H1 (cell line): Measurements from ENCODE around the gene P4HA1. TPM values are rescaled to one million over a fixed set of nuclear protein-coding genes. Genes with fewer than 3 reads are reported as not detected.

Source experiments
- CTCF ChIA-PET: fragments of 300-600 bp; sonication (Branson Sonifier 250); formaldehyde crosslinking; loops from one replicate; lab custom pipeline; 2021; ENCODE audit not compliant: partially characterized antibody; lab: Charles Lee
- POLR2A ChIA-PET: fragments of 300-600 bp; sonication (Branson Sonifier 250); formaldehyde crosslinking; loops from one replicate; lab custom pipeline; 2021; ENCODE audit warnings: inconsistent platforms; ENCODE audit not compliant: partially characterized antibody; lab: Charles Lee
- DNase-seq, 2 experiments: peaks; one replicate each; pipeline versions ENCODE4 v3.0.0 to v3.0.0-alpha.2; 2010 to 2022; ENCODE audit warnings: low spot score in 2 of 2, low read depth in 1 of 2, mixed read lengths in 1 of 2
- FAIRE-seq: peaks from 2 replicates; lab custom pipeline; 2011; peaks lifted over from hg19 to GRCh38; lab: Jason Lieb, UNC
- H2AFZ ChIP-seq: 2 replicates; pipeline ENCODE4 v1.8.1; 2012; ENCODE audit warnings: low read length, inconsistent platforms
- H2AK5ac ChIP-seq: 2 replicates; pipeline ENCODE4 v1.6.1; 2013; ENCODE audit warnings: low read depth, low read length
- H2BK120ac ChIP-seq: replicated peaks from 2 replicates; pipeline ENCODE3; 2013; ENCODE audit warnings: low read depth, low read length, inconsistent platforms
- H2BK12ac ChIP-seq: 2 replicates; pipeline ENCODE4 v1.6.1; 2013; ENCODE audit warnings: low read depth, low read length
- H2BK15ac ChIP-seq: 2 replicates; pipeline ENCODE4 v1.6.1; 2013; ENCODE audit warnings: low read length
- H2BK20ac ChIP-seq: 2 replicates; pipeline ENCODE4 v1.6.1; 2013; ENCODE audit warnings: low read length
- H2BK5ac ChIP-seq: 2 replicates; pipeline ENCODE4 v1.6.1; 2013; ENCODE audit warnings: low read depth, low read length
- H3K14ac ChIP-seq: 2 replicates; pipeline ENCODE4 v1.6.1; 2013; ENCODE audit warnings: inconsistent platforms; ENCODE audit not compliant: insufficient read length
- H3K18ac ChIP-seq: 2 replicates; pipeline ENCODE4 v1.6.1; 2013; ENCODE audit warnings: low read length; ENCODE audit errors: extremely low read depth
- H3K23ac ChIP-seq: 2 replicates; pipeline ENCODE4 v1.6.1; 2013; ENCODE audit warnings: inconsistent platforms; ENCODE audit not compliant: insufficient read length
- H3K23me2 ChIP-seq: 2 replicates; pipeline ENCODE4 v1.6.1; 2013; ENCODE audit warnings: low read depth, low read length
- H3K27ac ChIP-seq: 2 replicates; pipeline ENCODE4 v1.6.1; 2011; ENCODE audit warnings: low read depth, low read length, inconsistent platforms
- H3K27me3 ChIP-seq, 4 experiments: replicated peaks in 1 of 4; 1 replicate in 1 of 4; 2 replicates in 3 of 4; pipeline versions ENCODE4 v1.6.1 to v1.8.1; 2011 to 2013; ENCODE audit warnings: low read length in 3 of 4, mild to moderate bottlenecking in 3 of 4, inconsistent platforms in 2 of 4, mixed read lengths in 2 of 4, moderate library complexity in 1 of 4; ENCODE audit not compliant: control insufficient read depth in 3 of 4, insufficient read depth in 3 of 4; ENCODE audit errors: extremely low read depth in 1 of 4
- H3K36me3 ChIP-seq, 4 experiments: 2 replicates each; pipeline versions ENCODE4 v1.6.1 to v1.8.1; 2011 to 2013; ENCODE audit warnings: mild to moderate bottlenecking in 4 of 4, low read length in 3 of 4, moderate library complexity in 2 of 4, control low read depth in 1 of 4, inconsistent platforms in 1 of 4; ENCODE audit not compliant: insufficient read depth in 4 of 4, control insufficient read depth in 2 of 4
- H3K4ac ChIP-seq: replicated peaks from 2 replicates; pipeline ENCODE3; 2013; ENCODE audit warnings: low read length, low read depth, mixed read lengths, inconsistent platforms; ENCODE audit not compliant: insufficient read length
- H3K4me1 ChIP-seq, 4 experiments: replicated peaks in 1 of 4; 1 replicate in 1 of 4; 2 replicates in 3 of 4; pipeline versions ENCODE4 v1.6.1 to v1.8.1; 2011 to 2013; ENCODE audit warnings: low read length in 3 of 4, inconsistent platforms in 2 of 4, mixed read lengths in 1 of 4; ENCODE audit not compliant: insufficient read depth in 4 of 4, control insufficient read depth in 3 of 4
- H3K4me2 ChIP-seq, 2 experiments: 2 replicates each; pipeline versions ENCODE4 v1.6.1 to v1.8.1; 2011 to 2013; ENCODE audit warnings: low read depth in 2 of 2, low read length in 2 of 2, control low read depth in 1 of 2, inconsistent platforms in 1 of 2, mild to moderate bottlenecking in 1 of 2; ENCODE audit not compliant: insufficient read depth in 1 of 2
- H3K4me3 ChIP-seq, 4 experiments: fragments of 200-600, 300-600 bp in 1 of 4; sonication (generic), shearing (Covaris generic), sonication (Bioruptor Twin) in 1 of 4; 2 replicates each; pipeline versions ENCODE4 v1.5.1 to v1.8.1; 2011 to 2016; ENCODE audit warnings: low read length in 4 of 4, low read depth in 3 of 4, control low read depth in 2 of 4, inconsistent platforms in 2 of 4, mild to moderate bottlenecking in 2 of 4, mixed read lengths in 1 of 4, moderate library complexity in 1 of 4; ENCODE audit not compliant: insufficient read depth in 2 of 4; ENCODE audit errors: extremely low read depth in 1 of 4
- H3K56ac ChIP-seq: replicated peaks from 2 replicates; pipeline ENCODE3; 2013; ENCODE audit warnings: low read depth, mild to moderate bottlenecking, mixed read lengths, low read length, inconsistent platforms; ENCODE audit not compliant: insufficient read length
- H3K79me1 ChIP-seq: 2 replicates; pipeline ENCODE4 v1.6.1; 2013; ENCODE audit warnings: low read depth, low read length, control low read depth
- H3K79me2 ChIP-seq, 2 experiments: 2 replicates each; pipeline versions ENCODE4 v1.6.1 to v1.8.1; 2012 to 2013; ENCODE audit warnings: low read length in 2 of 2, mild to moderate bottlenecking in 2 of 2, inconsistent platforms in 1 of 2; ENCODE audit not compliant: insufficient read depth in 2 of 2, control insufficient read depth in 1 of 2
- H3K9ac ChIP-seq, 4 experiments: replicated peaks in 1 of 4; 1 replicate in 1 of 4; 2 replicates in 3 of 4; pipeline versions ENCODE4 v1.6.1 to v1.8.1; 2011 to 2013; ENCODE audit warnings: low read depth in 3 of 4, low read length in 3 of 4, control low read depth in 2 of 4, mild to moderate bottlenecking in 2 of 4, moderate library complexity in 2 of 4, inconsistent platforms in 1 of 4; ENCODE audit errors: extremely low read depth in 1 of 4
- H3K9me3 ChIP-seq, 2 experiments: 2 replicates each; pipeline versions ENCODE4 v1.6.1 to v1.8.1; 2012 to 2013; ENCODE audit warnings: mild to moderate bottlenecking in 2 of 2, moderate library complexity in 2 of 2, control low read depth in 1 of 2, inconsistent platforms in 1 of 2, low read depth in 1 of 2, low read length in 1 of 2, mixed read lengths in 1 of 2; ENCODE audit not compliant: insufficient read depth in 2 of 2
- H4K20me1 ChIP-seq, 2 experiments: replicated peaks in 1 of 2; 2 replicates each; pipeline versions ENCODE3 to v1.8.1; 2011 to 2013; ENCODE audit warnings: inconsistent platforms in 2 of 2, low read length in 2 of 2, mild to moderate bottlenecking in 1 of 2; ENCODE audit not compliant: insufficient read depth in 2 of 2, control insufficient read depth in 1 of 2
- H4K5ac ChIP-seq: 2 replicates; pipeline ENCODE4 v1.6.1; 2013; ENCODE audit warnings: low read length, low read depth, mixed read lengths, inconsistent platforms; ENCODE audit not compliant: insufficient read length
- H4K8ac ChIP-seq: 2 replicates; pipeline ENCODE4 v1.8.0; 2013; ENCODE audit warnings: mild to moderate bottlenecking, moderate library complexity, low read length, inconsistent platforms; ENCODE audit not compliant: insufficient read depth; ENCODE audit errors: extremely low read depth
- H4K91ac ChIP-seq: replicated peaks from 2 replicates; pipeline ENCODE3; 2013; ENCODE audit warnings: low read length, mixed read lengths, inconsistent platforms; ENCODE audit not compliant: insufficient read length
- EGR1 ChIP-seq: IDR thresholded peaks from 2 replicates; pipeline ENCODE4 v1.6.1; 2011; ENCODE audit warnings: low read depth, low read length, borderline replicate concordance
- HDAC6 ChIP-seq: IDR thresholded peaks from one replicate; pipeline ENCODE4 v1.7.1; 2012; ENCODE audit warnings: low read depth, mild to moderate bottlenecking, inconsistent platforms, low read length, moderate library complexity
- JUND ChIP-seq: IDR thresholded peaks from 2 replicates; pipeline ENCODE4 v1.6.1; 2011; ENCODE audit warnings: mild to moderate bottlenecking, improper control_type of control experiment, low read length
- POLR2AphosphoS5 ChIP-seq: IDR thresholded peaks from 2 replicates; pipeline ENCODE4 v1.6.1; 2011; ENCODE audit warnings: low read depth, low read length
- RAD21 ChIP-seq, 2 experiments: IDR thresholded peaks in 1 of 2; conservative IDR thresholded peaks in 1 of 2; 2 replicates each; pipeline ENCODE4 v1.6.1; 2011; ENCODE audit warnings: low read depth in 2 of 2, low read length in 2 of 2, improper control_type of control experiment in 1 of 2, inconsistent platforms in 1 of 2, mild to moderate bottlenecking in 1 of 2, moderate library complexity in 1 of 2
- SRF ChIP-seq: IDR thresholded peaks from 2 replicates; pipeline ENCODE4 v1.6.1; 2011; ENCODE audit warnings: mild to moderate bottlenecking, low read depth, low read length, moderate library complexity
- TCF12 ChIP-seq: IDR thresholded peaks from 2 replicates; pipeline ENCODE4 v1.6.1; 2011; ENCODE audit warnings: low read depth, mild to moderate bottlenecking, low read length
- ZNF274 ChIP-seq: IDR thresholded peaks from 2 replicates; pipeline ENCODE4 v1.7.0; 2012; ENCODE audit warnings: low read length, borderline replicate concordance; ENCODE audit errors: extremely low read depth
- WGBS, 2 experiments: shearing (Covaris generic) in 1 of 2; methylation state at CpG; one replicate each; pipeline versions ENCODE4 v1.1.6 to v1.1.7; 2013 to 2015; ENCODE audit warnings: low lambda C conversion rate in 2 of 2, mixed read lengths in 2 of 2, inconsistent platforms in 1 of 2, low coverage in 1 of 2, missing lambda C conversion rate in 1 of 2; ENCODE audit not compliant: insufficient replicate concordance in 2 of 2, insufficient coverage in 1 of 2, insufficient read length in 1 of 2; ENCODE audit errors: extremely low coverage in 1 of 2, missing lambda C conversion rate in 1 of 2; 5-methylcytosine and 5-hydroxymethylcytosine counted together
- polyA plus RNA-seq, 7 experiments: library from polyadenylated mRNA; depleted of rRNA in 3 of 7; stranded (reverse) in 5 of 7; unstranded in 2 of 7; fragments of >200 nt in 5 of 7; fragments of 200-250 nt in 2 of 7; gene quantifications; 1 replicate in 5 of 7; 2 replicates in 1 of 7; 4 replicates in 1 of 7; pipeline versions ENCODE4 v1.2.1 to v1.2.3, GENCODE V29; 2011 to 2013; ENCODE audit warnings: missing spikeins in 2 of 7, mixed read lengths in 2 of 7
- total RNA-seq: library from RNA; stranded (reverse); fragmentation: NEBNext Ultra II Directional; extraction: Animal tissue kit (Norgen Biotek cat#: 25700); gene quantifications from 2 replicates; pipeline ENCODE4 v1.2.1, GENCODE V29; 2021
- TF ChIP-seq, protein P1 (sequence below): IDR thresholded peaks from 2 replicates; pipeline ENCODE4 v1.6.1; 2012; ENCODE audit warnings: low read length, inconsistent platforms

The P4HA1 gene
- total and polyA plus RNA-seq, 2 of the 8 experiments (the other 6 are each of a cell fraction or from before 2014, with no cell fraction given), result 12.0 to 25.7 TPM

DNA sequence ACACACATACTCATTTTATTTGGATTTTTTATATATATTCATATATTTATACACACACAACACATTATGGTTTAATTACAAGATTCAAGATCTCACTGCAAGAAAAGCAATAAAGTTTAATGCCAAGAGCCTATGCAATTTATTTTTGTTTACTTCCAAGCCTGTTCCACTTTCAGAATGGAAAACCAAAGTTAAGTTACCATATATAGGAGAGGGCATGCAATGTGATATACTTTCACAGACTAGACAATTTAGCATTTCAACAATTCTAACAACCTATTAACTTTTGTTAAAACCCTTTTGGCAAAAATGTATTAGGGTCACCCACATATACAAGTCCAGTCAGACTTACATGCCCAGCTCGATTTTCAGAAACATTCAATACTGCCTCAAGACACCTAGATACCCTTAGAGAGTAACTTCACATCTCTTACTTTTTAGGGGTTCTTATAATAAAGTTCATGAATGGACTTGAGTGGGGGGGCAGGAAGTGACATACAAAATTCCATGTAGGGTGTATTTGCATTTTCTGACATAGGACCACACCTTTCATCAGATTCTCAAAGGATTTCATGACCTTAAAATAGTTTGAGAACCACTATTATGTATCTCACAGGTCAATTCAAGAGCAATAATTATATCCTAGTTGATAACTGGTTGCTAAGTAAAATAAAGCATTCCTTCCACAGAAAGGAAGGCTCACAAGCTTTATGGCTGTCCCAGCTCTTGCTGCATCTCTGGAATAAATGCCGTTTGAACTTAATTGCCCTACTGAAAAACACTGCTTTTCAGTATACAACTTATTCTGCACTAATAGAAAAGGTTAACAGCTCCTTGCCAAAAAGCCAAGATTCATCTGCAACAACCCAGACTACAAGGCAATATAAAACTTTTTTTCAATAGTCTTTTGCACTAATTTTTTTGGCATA lies 2.5 kb downstream of the P4HA1 start:
- H2BK12ac ChIP-seq, result no peak overlapping the region
- no peak overlapping the region for H2BK20ac ChIP-seq
- FAIRE-seq (no peak), DNase-seq (no peak)
- H3K79me2 ChIP-seq, result peaks cover 0 to 34% of the 10 kb centered on the region in 2 experiments; a peak in 3 of 4 replicates
- no peaks in the 10 kb centered on the region for H4K20me1 ChIP-seq
- no peak overlapping the region for H2BK5ac ChIP-seq
- H3K27ac ChIP-seq, result no peak overlapping the region
- 89% methylated on average over 2 of the region's 2 CpGs; no CpG with 5 or more reads in 1 of the 2 experiments for WGBS, 2 experiments
- H2BK15ac ChIP-seq, result no peak overlapping the region
- no peak overlapping the region for H4K91ac ChIP-seq
- no peak overlapping the region for H3K18ac ChIP-seq
- peaks cover 0 to 2% (median 0%) of the 10 kb centered on the region in 4 experiments; a peak in 1 of 7 replicates for H3K4me1 ChIP-seq
- no peak overlapping the region for H3K4ac ChIP-seq
- ChIA-PET POLR2A (interaction anchor here (2.2 to 8.0 kb wide), 2 partner anchors 14 to 20 kb away, joined by 10 to 82 read pairs; partner anchors contain the start of gene NUDT13), CTCF (interaction anchor here (0.7 to 6.9 kb wide), 6 partner anchors 14 to 821 kb away, joined by 3 to 41 read pairs (median 3); partner anchors contain the start of genes DDIT4 and NUDT13)
- no peaks in the 10 kb centered on the region; the same call in 1 of the 2 replicates for H3K23me2 ChIP-seq
- no peak overlapping the region for H4K8ac ChIP-seq
- no peak overlapping the region for H2AFZ ChIP-seq
- no peaks in the 10 kb centered on the region for H3K27me3 ChIP-seq
- peak overlapping the region; percentile 78 to 87; a peak in 3 of 4 replicates for H3K4me2 ChIP-seq
- H3K23ac ChIP-seq, result no peak overlapping the region
- H4K5ac ChIP-seq, result no peak overlapping the region
- H3K4me3 ChIP-seq, result peak overlapping the region in 2 of 4 experiments; percentile 67 to 89; a peak in 2 of 8 replicates
- no peak overlapping the region for H3K56ac ChIP-seq
- no peaks in the 10 kb centered on the region for H3K36me3 ChIP-seq
- H3K9ac ChIP-seq, result no peak overlapping the region
- H2BK120ac ChIP-seq, result no peak overlapping the region
- no peak overlapping the region for H2AK5ac ChIP-seq
- H3K79me1 ChIP-seq, result peaks cover 4% of the 10 kb centered on the region; the same call in 1 of the 2 replicates
- no peaks in the 10 kb centered on the region for H3K9me3 ChIP-seq
- H3K14ac ChIP-seq, result no peak overlapping the region
- TF ChIP-seq RAD21 (IDR thresholded peaks at IDR 0.05 in 1 of 2, conservative IDR thresholded peaks at IDR 0.05 in 1 of 2; ENCODE audit: low read depth in 2 of 2, low read length in 2 of 2) (no peak), EGR1 (no peak), ZNF274 (no peak), SRF (no peak), JUND (no peak), TCF12 (no peak), HDAC6 (no peak), POLR2AphosphoS5 (no peak)
- TF ChIP-seq, protein P1, sequence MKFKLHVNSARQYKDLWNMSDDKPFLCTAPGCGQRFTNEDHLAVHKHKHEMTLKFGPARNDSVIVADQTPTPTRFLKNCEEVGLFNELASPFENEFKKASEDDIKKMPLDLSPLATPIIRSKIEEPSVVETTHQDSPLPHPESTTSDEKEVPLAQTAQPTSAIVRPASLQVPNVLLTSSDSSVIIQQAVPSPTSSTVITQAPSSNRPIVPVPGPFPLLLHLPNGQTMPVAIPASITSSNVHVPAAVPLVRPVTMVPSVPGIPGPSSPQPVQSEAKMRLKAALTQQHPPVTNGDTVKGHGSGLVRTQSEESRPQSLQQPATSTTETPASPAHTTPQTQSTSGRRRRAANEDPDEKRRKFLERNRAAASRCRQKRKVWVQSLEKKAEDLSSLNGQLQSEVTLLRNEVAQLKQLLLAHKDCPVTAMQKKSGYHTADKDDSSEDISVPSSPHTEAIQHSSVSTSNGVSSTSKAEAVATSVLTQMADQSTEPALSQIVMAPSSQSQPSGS, result no peak
